SHP77 (cell line): Measurements from ENCODE around the gene RCAN1.
A peak's percentile ranks its signal among the peaks of the same experiment; 100 is the strongest.

Experiments
- DNase-seq, 2 experiments: peaks; one replicate each; lab custom pipeline; 2025; lab: John Stamatoyannopoulos, UW

RCAN1 gene

DNA sequence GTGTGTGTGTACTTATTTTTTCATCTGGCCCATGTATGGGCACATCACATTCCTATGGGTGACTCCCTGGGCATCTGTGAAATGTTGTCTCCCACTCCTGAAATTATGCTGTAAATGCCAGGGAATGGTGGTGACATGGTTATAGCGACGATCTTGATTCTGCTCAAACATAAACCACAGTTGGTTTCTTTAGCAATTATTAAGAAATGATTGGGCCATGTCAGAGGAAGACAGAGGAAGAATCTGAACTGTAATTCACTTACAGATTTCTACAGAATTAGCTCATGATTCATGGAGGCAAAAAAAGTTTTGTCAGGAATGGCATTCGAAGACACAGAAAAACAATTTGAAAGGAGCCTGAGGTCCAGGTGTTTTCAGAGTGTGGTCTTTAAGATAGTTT, 77.1 kb downstream of the RCAN1 start:
- no peak for DNase-seq

- no peak for DNase-seq
These were observed 78.1 kb downstream of the RCAN1 start for GRCh38 chr21:34536820-34537219.

DNA sequence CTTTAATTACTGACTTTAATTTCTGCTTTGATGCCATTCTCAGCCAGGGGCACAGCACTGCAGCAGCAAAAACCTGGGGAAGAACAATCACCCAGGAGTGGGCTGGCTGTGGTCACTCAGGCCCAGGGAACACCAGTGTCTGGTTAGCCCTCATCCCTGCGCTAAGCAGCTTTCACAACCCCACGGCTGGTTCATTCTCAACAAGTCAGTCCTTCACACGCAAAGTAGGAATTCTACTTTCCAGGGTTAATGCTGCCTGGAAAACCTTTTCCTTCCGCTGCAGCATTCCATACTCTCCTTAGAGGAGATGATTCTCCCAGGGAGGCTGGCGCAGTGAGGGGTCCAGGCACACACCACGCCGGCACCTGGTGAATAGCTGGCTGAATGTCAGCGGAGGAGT, 78.6 kb downstream of the RCAN1 start:
- no peak for DNase-seq

- no peak for DNase-seq
These were observed 79.0 kb downstream of the RCAN1 start for GRCh38 chr21:34535886-34536285.

DNA sequence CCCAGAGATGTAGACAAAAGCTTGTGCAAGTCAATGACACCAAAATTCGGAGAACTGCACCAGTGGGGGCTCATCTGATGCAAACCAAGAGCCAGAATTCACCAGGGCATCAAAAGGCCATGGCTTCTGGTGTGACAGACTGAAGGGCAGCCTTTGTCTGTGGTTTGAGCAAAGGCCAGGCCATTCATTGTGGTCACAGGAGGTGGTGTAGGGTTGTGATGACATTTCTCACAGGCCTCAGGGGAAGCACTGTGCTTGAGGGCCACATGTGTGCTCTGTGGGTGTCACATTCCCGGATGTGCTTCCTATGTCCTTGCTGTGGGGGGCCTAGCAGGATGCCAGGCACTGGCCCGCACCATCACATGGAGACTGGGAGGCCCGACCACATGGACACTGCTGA, 80.4 kb downstream of the RCAN1 start:
- no peak for DNase-seq

DNA sequence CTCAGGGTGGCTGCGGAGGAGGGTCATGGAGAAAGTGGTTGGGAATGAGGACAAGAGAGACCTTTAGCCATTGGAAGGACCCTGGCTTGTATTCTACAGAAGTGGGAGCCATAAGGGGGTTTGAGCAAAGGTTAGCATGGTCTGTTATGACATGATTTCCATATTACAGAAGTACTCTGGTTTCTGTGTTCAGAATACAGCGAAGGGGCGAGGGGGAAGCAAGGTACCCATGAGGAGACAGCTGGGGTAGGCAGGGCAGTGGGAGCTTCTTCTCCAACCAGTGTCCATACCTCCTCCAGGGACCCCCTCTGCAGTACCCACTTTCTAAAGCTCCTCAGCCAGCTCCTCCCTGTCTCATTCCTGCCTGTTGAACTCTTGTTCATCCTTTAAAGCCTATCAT, 81.0 kb downstream of the RCAN1 start:
- DNase-seq: no peak

DNA sequence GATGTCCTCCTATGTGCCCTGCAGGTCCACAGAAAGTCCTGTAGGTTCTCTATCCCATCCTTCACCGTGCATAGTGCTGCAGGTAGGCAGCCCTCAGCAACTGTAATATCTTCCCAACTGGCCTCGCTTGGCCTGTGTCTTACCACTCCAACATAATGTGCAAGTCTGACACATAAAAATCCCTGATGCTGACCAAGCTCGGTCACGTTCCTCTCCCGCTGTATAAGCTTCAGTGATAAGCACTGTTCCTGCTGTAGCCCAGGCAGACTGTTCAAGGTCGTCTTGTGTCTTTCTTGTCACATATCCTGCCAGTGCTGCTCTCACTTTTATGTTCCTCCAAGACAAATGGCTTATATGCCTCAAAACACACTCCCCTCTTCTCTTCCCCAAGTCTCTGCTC, 83.5 kb downstream of the RCAN1 start:
- DNase-seq: no peak

DNA sequence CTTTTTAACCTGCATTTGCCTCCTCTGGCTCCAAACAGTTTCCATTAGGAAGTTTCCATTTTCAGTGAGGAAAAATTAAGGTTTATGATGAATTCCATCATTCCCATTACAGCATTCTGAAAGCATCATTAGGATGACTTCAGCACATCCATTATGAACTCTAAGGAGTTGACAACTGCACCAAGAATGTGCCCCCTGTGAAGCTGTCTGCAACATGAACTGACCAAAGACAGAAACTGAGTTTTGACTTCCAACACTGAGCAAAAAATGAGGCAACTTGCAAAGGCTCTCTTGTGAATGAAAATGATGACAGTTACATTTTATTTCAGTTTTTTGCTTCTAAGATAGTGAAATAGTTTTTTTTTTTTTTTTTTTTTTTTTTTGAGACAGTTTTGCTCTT, 84.7 kb downstream of the RCAN1 start:
- DNase-seq: no peak

DNA sequence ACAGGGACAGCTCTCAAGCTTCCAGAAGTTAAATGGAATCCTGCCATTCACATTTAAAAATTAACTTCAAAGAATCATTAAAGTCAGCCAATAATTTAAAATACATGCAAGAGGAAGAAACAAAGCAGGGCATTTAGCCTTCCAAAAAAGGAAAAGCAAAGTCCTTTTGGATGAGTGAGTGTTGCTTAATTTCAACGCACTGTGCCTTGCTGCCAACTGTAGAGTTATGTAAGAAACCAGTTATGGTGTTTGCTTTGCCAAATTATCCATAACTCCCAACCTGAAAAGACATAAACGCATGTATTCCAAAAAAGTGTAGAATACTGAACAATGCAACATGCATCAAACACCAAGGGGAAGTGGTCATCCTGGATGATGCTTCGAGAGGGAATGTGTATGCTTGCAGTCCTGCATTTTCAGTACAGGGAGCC, 86.8 kb downstream of the RCAN1 start:
- DNase-seq: no peak

DNA sequence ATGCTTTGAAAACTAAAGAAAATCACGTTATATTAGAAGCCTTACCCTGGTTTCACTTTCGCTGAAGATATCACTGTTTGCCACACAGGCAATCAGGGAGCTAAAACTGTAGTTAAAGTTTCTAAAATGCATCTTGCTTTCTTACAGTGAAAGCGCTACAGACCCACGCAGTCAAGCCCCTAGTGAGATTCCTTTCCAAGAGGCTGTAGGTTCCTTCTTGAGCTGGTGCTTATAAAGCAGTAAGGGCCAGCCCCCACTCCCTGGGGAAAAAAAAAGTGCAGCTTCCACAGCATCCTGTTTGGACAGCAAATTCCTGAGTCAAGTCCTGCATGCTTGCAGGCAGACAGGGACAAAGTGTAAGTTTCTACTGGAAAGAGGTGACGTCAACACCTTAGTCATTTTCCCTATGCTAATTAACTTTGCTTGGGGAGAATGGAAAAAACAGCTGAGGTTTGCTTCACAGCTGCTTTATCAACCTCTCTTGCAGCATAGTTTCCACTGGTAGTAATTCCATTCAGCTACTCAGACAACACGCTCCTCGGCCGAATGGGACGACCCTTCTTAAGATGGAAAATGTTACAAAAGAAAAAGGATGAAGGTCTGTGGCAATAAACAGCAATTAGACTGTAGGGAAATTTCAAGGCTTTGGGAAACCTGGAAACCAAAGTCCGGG, 88.2 kb downstream of the RCAN1 start:
- no peak for DNase-seq

- no peak for DNase-seq
These were observed 88.7 kb downstream of the RCAN1 start for GRCh38 chr21:34526241-34526617.

GRCh38 chr21:34524646-34525601, 90.0 kb downstream of the RCAN1 start:
- DNase-seq: no peak

DNA sequence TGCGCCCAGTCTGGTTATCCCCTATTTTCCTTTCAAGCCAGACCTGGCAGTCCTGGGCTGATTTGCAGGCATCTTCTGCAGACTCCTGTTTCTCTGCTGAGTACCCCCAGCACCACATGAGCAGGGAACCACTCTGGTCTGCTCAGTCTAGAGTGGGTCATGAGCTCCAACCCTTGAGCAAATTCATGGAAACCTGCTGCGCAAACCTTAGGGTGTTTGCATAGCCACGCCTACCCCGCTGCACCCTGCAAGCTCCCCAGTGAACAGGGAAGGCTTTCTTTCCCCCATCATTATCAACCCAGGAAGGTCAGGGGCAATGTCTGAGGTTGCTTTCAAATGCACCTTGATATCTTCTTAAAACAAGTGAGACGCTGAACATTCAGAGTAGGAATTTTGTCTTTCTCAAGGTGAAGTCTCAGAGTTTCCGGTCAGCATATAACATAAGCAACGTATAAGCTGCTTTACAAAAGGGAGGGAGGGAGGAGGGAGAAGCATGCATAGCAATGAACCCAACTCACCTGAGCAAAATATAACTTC, 91.8 kb downstream of the RCAN1 start:
- no peak for DNase-seq

DNA sequence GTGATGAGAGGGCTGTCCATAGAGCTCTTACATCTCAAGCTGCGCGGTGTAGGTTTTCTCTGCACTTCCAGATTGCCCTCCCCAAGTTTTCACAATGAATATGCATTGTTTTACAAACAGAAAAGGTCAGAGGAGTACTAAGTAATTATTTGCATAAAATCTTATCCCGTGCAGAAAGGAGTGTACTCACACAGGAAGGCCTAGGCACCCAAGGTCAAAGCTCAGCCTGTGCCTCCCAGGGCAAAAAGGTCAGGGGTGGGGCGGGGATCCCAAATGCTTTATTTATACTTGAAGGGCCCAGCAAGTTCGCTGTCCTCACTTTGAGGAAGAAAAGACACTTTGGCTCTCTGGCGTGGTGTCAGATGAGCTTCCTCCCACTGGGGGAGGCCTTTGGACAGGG, 92.6 kb downstream of the RCAN1 start:
- no peak for DNase-seq

DNA sequence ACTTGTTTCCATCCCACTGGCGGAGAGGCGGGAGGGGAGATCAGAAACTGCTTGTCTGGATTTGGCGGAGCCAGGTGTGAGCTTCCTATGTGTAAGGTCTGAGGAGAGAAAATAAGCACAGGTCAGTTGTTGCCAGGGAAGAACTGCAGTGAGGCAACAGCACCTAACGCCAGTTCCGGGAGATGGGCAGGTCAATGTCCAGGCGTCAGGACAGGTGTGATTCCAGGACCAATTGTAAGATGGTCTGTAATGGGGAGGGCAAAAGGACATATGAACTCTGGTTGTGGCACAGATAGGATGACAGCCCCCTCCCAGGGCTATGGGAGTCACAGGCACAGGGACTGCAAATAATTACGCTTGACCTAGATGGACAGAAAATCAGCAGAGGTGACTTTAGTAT, 93.4 kb downstream of the RCAN1 start:
- DNase-seq: no peak

GRCh38 chr21:34520764-34521508, 94.0 kb downstream of the RCAN1 start:
- no peak for DNase-seq

- DNase-seq: no peak
These were observed 94.6 kb downstream of the RCAN1 start for GRCh38 chr21:34520281-34520680.

DNA sequence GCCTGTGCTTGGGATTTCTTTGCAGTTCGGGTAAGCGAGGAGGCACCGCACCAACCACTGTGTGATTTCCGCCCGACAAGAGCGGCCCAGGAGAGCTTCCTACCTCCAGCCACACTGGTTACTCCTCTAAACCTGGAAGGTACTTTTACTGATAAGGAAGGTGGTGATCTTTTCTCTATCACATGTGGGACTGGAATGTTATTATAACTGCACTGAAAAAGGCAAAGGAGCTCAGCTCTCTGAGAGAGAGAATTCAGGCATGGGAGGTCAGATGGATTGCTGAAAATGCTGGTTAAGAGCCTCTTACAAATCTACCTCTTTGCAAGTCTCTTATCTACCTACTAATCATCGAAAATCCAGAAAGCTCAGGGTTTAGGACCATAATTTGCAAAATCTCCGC, 95.2 kb downstream of the RCAN1 start:
- no peak for DNase-seq

DNA sequence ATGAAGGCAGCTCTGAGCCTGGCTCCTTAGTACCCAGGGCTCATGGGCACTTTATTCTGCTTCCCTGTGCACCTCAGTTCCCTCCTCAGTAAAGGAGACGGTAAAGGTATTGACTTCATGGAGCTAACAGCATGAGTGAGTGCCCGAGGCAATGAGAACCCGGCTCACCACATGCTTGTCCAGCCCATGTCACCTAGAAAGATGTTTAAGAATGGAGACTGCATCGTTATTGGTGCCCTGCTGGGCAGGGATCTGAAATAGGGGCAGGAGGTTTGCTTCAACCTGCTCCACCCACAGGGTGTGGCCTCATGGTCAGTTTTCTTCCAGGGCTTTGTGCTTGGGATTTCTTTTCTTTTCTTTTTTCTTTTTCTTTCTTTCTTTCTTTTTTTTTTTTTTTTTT, 95.9 kb downstream of the RCAN1 start:
- no peak for DNase-seq

- DNase-seq: no peak
These were observed 96.6 kb downstream of the RCAN1 start for GRCh38 chr21:34518301-34518700.

GRCh38 chr21:34517491-34518245, 97.2 kb downstream of the RCAN1 start:
- peak in 1 of 2 experiments; percentile 10 for DNase-seq

DNA sequence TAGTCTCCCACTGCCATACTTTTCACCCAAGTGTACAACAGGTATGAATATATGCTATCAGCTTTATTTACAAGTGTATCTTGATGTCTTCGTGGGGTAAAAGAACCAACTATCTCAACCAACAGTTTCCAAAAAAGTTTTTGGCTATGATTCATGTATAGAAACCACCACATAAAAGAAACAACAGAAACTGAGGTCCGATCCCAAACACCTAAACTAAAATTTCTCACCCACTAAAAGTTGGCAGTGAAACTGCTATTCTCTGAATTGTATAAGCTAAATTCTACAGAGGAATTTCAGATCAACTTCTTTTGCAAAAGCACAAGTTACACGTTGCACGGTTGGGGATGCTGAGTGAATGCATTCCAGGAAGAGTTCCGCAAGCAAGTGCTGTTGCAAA, 97.9 kb downstream of the RCAN1 start:
- DNase-seq: no peak
